Stimulated activated naive CD8-positive, alpha-beta T cell treated with anti-CD3 and anti-CD28 coated beads, Interleukin-15, amount 100 ng/mL, for 72 hours (primary cell): ENCODE measurements around the gene MTHFD1L.

Experiments used
- ATAC-seq: fragments of 150-1000 bp; cut with Tn5 transposase; 2 replicates; pipeline ENCODE4 v1.10.0; 2021; ENCODE audit warnings: mild to moderate bottlenecking, moderate library complexity
- DNase-seq, 2 donors: peaks; one replicate each; pipeline ENCODE4 v3.0.0; 2021 to 2022
- H3K27ac Mint-ChIP-seq, 2 donors: one replicate each; pipeline ENCODE4 v1.8.0; 2022; ENCODE audit warnings: mild to moderate bottlenecking in 2 of 2, mixed read lengths in 2 of 2, moderate library complexity in 2 of 2
- H3K27me3 Mint-ChIP-seq: one replicate; pipeline ENCODE4 v1.8.0; 2022; ENCODE audit warnings: mixed read lengths
- H3K4me1 Mint-ChIP-seq: one replicate; pipeline ENCODE4 v1.8.0; 2022; ENCODE audit warnings: mild to moderate bottlenecking, mixed read lengths
- H3K4me3 Mint-ChIP-seq, 2 donors: one replicate each; pipeline ENCODE4 v1.8.0; 2022; ENCODE audit warnings: mild to moderate bottlenecking in 2 of 2, mixed read lengths in 2 of 2, moderate library complexity in 1 of 2
- H3K9me3 Mint-ChIP-seq, 2 donors: one replicate each; pipeline ENCODE4 v1.8.0; 2022; ENCODE audit warnings: mixed read lengths in 2 of 2

Gene MTHFD1L

GRCh38 chr6:151058021-151058733 lies 192.7 kb downstream of the MTHFD1L start:
- DNase-seq, result no peak
- Mint-ChIP-seq H3K4me1 (no peaks in the 10 kb centered on the region), H3K27me3 (no peaks in the 10 kb centered on the region)

GRCh38 chr6:151059612-151060095 lies 194.2 kb downstream of the MTHFD1L start:
- H3K27me3 Mint-ChIP-seq, result no peaks in the 10 kb centered on the region
- no peak for ATAC-seq
- no peak for DNase-seq
- H3K9me3 Mint-ChIP-seq, result no peaks in the 10 kb centered on the region
- H3K4me3 Mint-ChIP-seq, result no peak overlapping the region
- H3K27ac Mint-ChIP-seq, result peak overlapping the region in 1 of 2 donors; percentile 85
- H3K4me1 Mint-ChIP-seq, result no peaks in the 10 kb centered on the region

More at GRCh38 chr6:151058021-151058733, 192.7 kb downstream of the MTHFD1L start:
- Mint-ChIP-seq H3K9me3 (no peaks in the 10 kb centered on the region), H3K4me3 (no peak overlapping the region), H3K27ac (no peak overlapping the region)
- no peak for ATAC-seq

GRCh38 chr6:151060096-151060765 lies 194.7 kb downstream of the MTHFD1L start:
- peak overlapping the region in 1 of 2 donors; percentile 12 for H3K27ac Mint-ChIP-seq
- ATAC-seq, result no peak

GRCh38 chr6:151060766-151061531 lies 195.4 kb downstream of the MTHFD1L start:
- H3K4me3 Mint-ChIP-seq, result no peak overlapping the region
- H3K4me1 Mint-ChIP-seq, result no peaks in the 10 kb centered on the region
- H3K9me3 Mint-ChIP-seq, result no peaks in the 10 kb centered on the region
- no peak overlapping the region for H3K27ac Mint-ChIP-seq
- DNase-seq (no peak), ATAC-seq (no peak)
- no peaks in the 10 kb centered on the region for H3K27me3 Mint-ChIP-seq

More at GRCh38 chr6:151060096-151060765, 194.7 kb downstream of the MTHFD1L start:
- DNase-seq, result no peak
- no peaks in the 10 kb centered on the region for H3K27me3 Mint-ChIP-seq
- H3K4me3 Mint-ChIP-seq, result no peak overlapping the region
- no peaks in the 10 kb centered on the region for H3K9me3 Mint-ChIP-seq
- H3K4me1 Mint-ChIP-seq, result no peaks in the 10 kb centered on the region

- no peaks in the 10 kb centered on the region for H3K9me3 Mint-ChIP-seq
- no peaks in the 10 kb centered on the region for H3K27me3 Mint-ChIP-seq
- H3K4me1 Mint-ChIP-seq, result no peaks in the 10 kb centered on the region
- ATAC-seq (no peak), DNase-seq (no peak)
- H3K27ac Mint-ChIP-seq, result no peak overlapping the region
- no peak overlapping the region for H3K4me3 Mint-ChIP-seq
Observed at GRCh38 chr6:151063352-151063751, 197.8 kb downstream of the MTHFD1L start.

- ATAC-seq, result no peak
- no peak for DNase-seq
Observed at GRCh38 chr6:151063842-151064647, 198.5 kb downstream of the MTHFD1L start.

GRCh38 chr6:151065027-151065815 lies 199.7 kb downstream of the MTHFD1L start:
- no peaks in the 10 kb centered on the region for H3K9me3 Mint-ChIP-seq
- ATAC-seq (no peak), DNase-seq (no peak)
- H3K4me3 Mint-ChIP-seq, result no peak overlapping the region
- no peaks in the 10 kb centered on the region for H3K4me1 Mint-ChIP-seq
- H3K27ac Mint-ChIP-seq, result peak overlapping the region in 1 of 2 donors; percentile 71
- H3K27me3 Mint-ChIP-seq, result no peaks in the 10 kb centered on the region

More at GRCh38 chr6:151063842-151064647, 198.5 kb downstream of the MTHFD1L start:
- Mint-ChIP-seq H3K4me3 (no peak overlapping the region), H3K27me3 (no peaks in the 10 kb centered on the region), H3K9me3 (no peaks in the 10 kb centered on the region), H3K4me1 (no peaks in the 10 kb centered on the region), H3K27ac (no peak overlapping the region)

- Mint-ChIP-seq H3K4me1 (no peaks in the 10 kb centered on the region), H3K27me3 (no peaks in the 10 kb centered on the region), H3K9me3 (peaks cover 6 to 7% of the 10 kb centered on the region in 2 donors), H3K4me3 (no peak overlapping the region), H3K27ac (no peak overlapping the region)
- no peak for ATAC-seq
- no peak for DNase-seq
Observed at GRCh38 chr6:151067684-151068596, 202.4 kb downstream of the MTHFD1L start.

GRCh38 chr6:151068761-151069312 lies 203.3 kb downstream of the MTHFD1L start:
- Mint-ChIP-seq H3K4me3 (no peak overlapping the region), H3K4me1 (no peaks in the 10 kb centered on the region), H3K27ac (peak overlapping the region in 1 of 2 donors; percentile 9), H3K27me3 (no peaks in the 10 kb centered on the region), H3K9me3 (peaks cover 6 to 12% of the 10 kb centered on the region in 2 donors)
- DNase-seq (no peak), ATAC-seq (no peak)

GRCh38 chr6:151069641-151070040 lies 204.1 kb downstream of the MTHFD1L start:
- no peak overlapping the region for H3K4me3 Mint-ChIP-seq
- H3K9me3 Mint-ChIP-seq, result peaks cover 6 to 12% of the 10 kb centered on the region in 2 donors
- H3K27ac Mint-ChIP-seq, result no peak overlapping the region
- no peak for ATAC-seq
- H3K4me1 Mint-ChIP-seq, result no peaks in the 10 kb centered on the region
- no peaks in the 10 kb centered on the region for H3K27me3 Mint-ChIP-seq
- no peak for DNase-seq

GRCh38 chr6:151070631-151071051 lies 205.1 kb downstream of the MTHFD1L start:
- DNase-seq, result no peak
- H3K4me1 Mint-ChIP-seq, result no peaks in the 10 kb centered on the region
- peaks cover 6 to 12% of the 10 kb centered on the region in 2 donors for H3K9me3 Mint-ChIP-seq

GRCh38 chr6:151071295-151071694 lies 205.8 kb downstream of the MTHFD1L start:
- ATAC-seq (no peak), DNase-seq (no peak)
- Mint-ChIP-seq H3K27ac (no peak overlapping the region), H3K9me3 (peaks cover 6 to 12% of the 10 kb centered on the region in 2 donors), H3K27me3 (no peaks in the 10 kb centered on the region), H3K4me3 (no peak overlapping the region), H3K4me1 (no peaks in the 10 kb centered on the region)

More at GRCh38 chr6:151070631-151071051, 205.1 kb downstream of the MTHFD1L start:
- H3K4me3 Mint-ChIP-seq, result no peak overlapping the region
- no peak for ATAC-seq
- H3K27me3 Mint-ChIP-seq, result no peaks in the 10 kb centered on the region
- no peak overlapping the region for H3K27ac Mint-ChIP-seq

- no peak for DNase-seq
- Mint-ChIP-seq H3K27me3 (no peaks in the 10 kb centered on the region), H3K27ac (no peak overlapping the region), H3K9me3 (peaks cover 6 to 12% of the 10 kb centered on the region in 2 donors), H3K4me3 (no peak overlapping the region), H3K4me1 (no peaks in the 10 kb centered on the region)
- no peak for ATAC-seq
Observed at GRCh38 chr6:151073146-151073545, 207.6 kb downstream of the MTHFD1L start.
